Natural killer cell (primary cell): ENCODE data around the gene YAP1. TPM values are rescaled to one million over a fixed set of nuclear protein-coding genes. Genes with fewer than 3 reads are reported as not detected.

Experiments
- ATAC-seq, 3 donors: fragments of 150-1000 bp in 2 of 3; fragments of 200-7000 bp in 1 of 3; cut with Tn5 transposase; 1 replicate in 1 of 3; 2 replicates in 2 of 3; pipeline ENCODE4 v1.10.0; 2021; ENCODE audit warnings: mild to moderate bottlenecking in 2 of 3, moderate library complexity in 2 of 3
- DNase-seq, 2 donors: peaks; one replicate each; pipeline versions ENCODE4 v3.0.0 to v3.0.0-alpha.2; 2013 to 2021; ENCODE audit warnings: mixed read lengths in 1 of 2
- H3K27ac ChIP-seq: one replicate; pipeline ENCODE4 v1.5.1; 2013; ENCODE audit warnings: mild to moderate bottlenecking, low read length
- H3K27me3 ChIP-seq: one replicate; pipeline ENCODE4 v1.6.1; 2013; ENCODE audit warnings: low read length; ENCODE audit not compliant: control insufficient read depth, insufficient read depth
- H3K36me3 ChIP-seq: one replicate; pipeline ENCODE4 v1.6.1; 2013; ENCODE audit warnings: low read length; ENCODE audit not compliant: control insufficient read depth, insufficient read depth
- H3K4me1 ChIP-seq: one replicate; pipeline ENCODE4 v1.6.1; 2013; ENCODE audit warnings: low read length; ENCODE audit not compliant: control insufficient read depth, insufficient read depth
- H3K4me3 ChIP-seq: one replicate; pipeline ENCODE4 v1.5.1; 2013; ENCODE audit warnings: low read length
- H3K9me3 ChIP-seq: one replicate; pipeline ENCODE4 v1.6.1; 2013; ENCODE audit warnings: low read length; ENCODE audit not compliant: control insufficient read depth, insufficient read depth
- H3K27ac Mint-ChIP-seq, 2 donors: one replicate each; pipeline ENCODE4 v1.8.0; 2022; ENCODE audit warnings: mild to moderate bottlenecking in 2 of 2, mixed read lengths in 2 of 2, moderate library complexity in 1 of 2
- H3K27me3 Mint-ChIP-seq, 2 donors: one replicate each; pipeline ENCODE4 v1.8.0; 2022; ENCODE audit warnings: low read depth in 2 of 2, mixed read lengths in 2 of 2
- H3K36me3 Mint-ChIP-seq: one replicate; pipeline ENCODE4 v1.8.0; 2022; ENCODE audit warnings: mixed read lengths
- H3K4me1 Mint-ChIP-seq, 2 donors: one replicate each; pipeline ENCODE4 v1.8.0; 2022; ENCODE audit warnings: mixed read lengths in 2 of 2
- H3K4me3 Mint-ChIP-seq: one replicate; pipeline ENCODE4 v1.8.0; 2022; ENCODE audit warnings: mild to moderate bottlenecking, moderate library complexity, mixed read lengths
- H3K9me3 Mint-ChIP-seq, 2 donors: one replicate each; pipeline ENCODE4 v1.8.0; 2022; ENCODE audit warnings: mixed read lengths in 2 of 2
- CTCF ChIP-seq: fragments of 200-600 bp; IDR thresholded peaks from one replicate; pipeline ENCODE4 v1.8.0; 2022; ENCODE audit warnings: antibody characterized with exemption
- WGBS: methylation state at CpG from one replicate; pipeline ENCODE4 v1.1.7; 2013; ENCODE audit warnings: missing lambda C conversion rate; ENCODE audit not compliant: insufficient coverage; 5-methylcytosine and 5-hydroxymethylcytosine counted together
- intact Hi-C: fragments of 100-400 bp; cut with micrococcal nuclease; formaldehyde crosslinking; loops from one replicate; pipeline ENCODE4 v1.14.2; 2022
- total RNA-seq, 4 donors: library from RNA; stranded (reverse); fragments of 120-200 nt in 1 of 4; gene quantifications; one replicate each; pipeline versions ENCODE4 v1.2.3 to v1.2.4, GENCODE V29; 2013 to 2022

The YAP1 gene
- total RNA-seq, 3 donors from 2014 or later (not counting 1 experiment from before 2014, with no cell fraction given): not detected

- Histone ChIP-seq H3K9me3 (no peaks in the 10 kb centered on the region), H3K4me1 (no peaks in the 10 kb centered on the region), H3K4me3 (no peak overlapping the region), H3K36me3 (no peaks in the 10 kb centered on the region), H3K27me3 (no peaks in the 10 kb centered on the region), H3K27ac (no peak overlapping the region)
- intact Hi-C loops: no loop called here
- Mint-ChIP-seq H3K27me3 (no peaks in the 10 kb centered on the region), H3K4me3 (no peak overlapping the region), H3K4me1 (no peaks in the 10 kb centered on the region), H3K27ac (no peak overlapping the region), H3K36me3 (no peaks in the 10 kb centered on the region), H3K9me3 (no peaks in the 10 kb centered on the region)
- TF ChIP-seq CTCF: no peak
- ATAC-seq (no peak), DNase-seq (no peak)
- WGBS: 100% methylated on average over 1 of the region's 2 CpGs
Observed at GRCh38 chr11:102158164-102158735, 48.0 kb downstream of the YAP1 start.

GRCh38 chr11:102163368-102163767 is 53.1 kb downstream of the YAP1 start:
- no peak overlapping the region for H3K4me3 Mint-ChIP-seq
- no peak overlapping the region for H3K27ac ChIP-seq
- WGBS: 97% methylated on average over 4 of the region's 4 CpGs
- no peaks in the 10 kb centered on the region for H3K4me1 ChIP-seq
- H3K9me3 Mint-ChIP-seq: no peaks in the 10 kb centered on the region
- no peak overlapping the region for H3K27ac Mint-ChIP-seq
- H3K4me3 ChIP-seq: no peak overlapping the region
- H3K4me1 Mint-ChIP-seq: no peaks in the 10 kb centered on the region
- ATAC-seq: no peak
- no peak for TF ChIP-seq CTCF
- DNase-seq: no peak
- H3K36me3 ChIP-seq: no peaks in the 10 kb centered on the region
- no peaks in the 10 kb centered on the region for H3K27me3 Mint-ChIP-seq
- H3K36me3 Mint-ChIP-seq: no peaks in the 10 kb centered on the region
- no peaks in the 10 kb centered on the region for H3K9me3 ChIP-seq
- intact Hi-C loops: no loop called here
- no peaks in the 10 kb centered on the region for H3K27me3 ChIP-seq

GRCh38 chr11:102166175-102167064 is 56.2 kb downstream of the YAP1 start:
- Histone ChIP-seq H3K27me3 (no peaks in the 10 kb centered on the region), H3K9me3 (no peaks in the 10 kb centered on the region), H3K36me3 (no peaks in the 10 kb centered on the region), H3K4me3 (no peak overlapping the region), H3K27ac (no peak overlapping the region), H3K4me1 (no peaks in the 10 kb centered on the region)
- Mint-ChIP-seq H3K4me1 (no peaks in the 10 kb centered on the region), H3K9me3 (no peaks in the 10 kb centered on the region), H3K36me3 (no peaks in the 10 kb centered on the region), H3K27me3 (no peaks in the 10 kb centered on the region), H3K27ac (no peak overlapping the region), H3K4me3 (no peak overlapping the region)
- intact Hi-C loops: no loop called here
- TF ChIP-seq CTCF: no peak
- no peak for DNase-seq
- no peak for ATAC-seq
- 90% methylated on average over 4 of the region's 6 CpGs for WGBS
